ENCODE data around the gene CCDC154. TPM values are rescaled to one million over a fixed set of nuclear protein-coding genes. Genes with fewer than 3 reads are reported as not detected.

Gene CCDC154
- total and polyA plus RNA-seq, 8 donors: 0.31 to 4.5 (median 3.1) TPM; not detected in 5

GRCh38 chr16:1427473-1428461 lies 16.6 kb downstream of the CCDC154 start:
- H3K4me3 ChIP-seq: no peak overlapping the region

GRCh38 chr16:1426734-1427471 lies 17.5 kb downstream of the CCDC154 start:
- peaks cover 0 to 4% (median 0%) of the 10 kb centered on the region in 3 donors for H3K27me3 ChIP-seq
- no peak overlapping the region for H3K27ac ChIP-seq
- H3K9me3 ChIP-seq: no peaks in the 10 kb centered on the region
- 63 to 78% (median 69%) methylated on average over 15 to 42 of the region's 42 CpGs for WGBS, 5 donors
- no peak overlapping the region for H3K4me3 ChIP-seq
- DNase-seq: peak in 1 of 2 donors; percentile 71
- TF ChIP-seq EP300 (IDR thresholded peaks at IDR 0.05) (no peak), POLR2A (IDR thresholded peaks at IDR 0.05) (no peak), POLR2AphosphoS5 (IDR thresholded peaks at IDR 0.05) (no peak), CTCF (IDR thresholded peaks at IDR 0.05) (no peak)
- no peaks in the 10 kb centered on the region for H3K36me3 ChIP-seq
- H3K4me1 ChIP-seq: peaks cover 16 to 40% (median 37%) of the 10 kb centered on the region in 4 donors
- intact Hi-C loops (cut with DNase I; ENCODE audit: low total_unique reads): no loop called here

More at GRCh38 chr16:1427473-1428461, 16.6 kb downstream of the CCDC154 start:
- Histone ChIP-seq H3K27me3 (peaks cover 0 to 13% (median 0%) of the 10 kb centered on the region in 3 donors), H3K36me3 (no peaks in the 10 kb centered on the region), H3K9me3 (no peaks in the 10 kb centered on the region), H3K4me1 (peaks cover 14 to 39% (median 35%) of the 10 kb centered on the region in 4 donors), H3K27ac (no peak overlapping the region)
- intact Hi-C loops (cut with DNase I; ENCODE audit: low total_unique reads): no loop called here
- 88 to 94% (median 89%) methylated on average over 17 to 53 of the region's 53 CpGs for WGBS, 5 donors
- peak in 1 of 2 donors; percentile 13 for DNase-seq
- TF ChIP-seq POLR2A (IDR thresholded peaks at IDR 0.05) (no peak), EP300 (IDR thresholded peaks at IDR 0.05) (no peak), CTCF (IDR thresholded peaks at IDR 0.05) (no peak), POLR2AphosphoS5 (IDR thresholded peaks at IDR 0.05) (no peak)

- TF ChIP-seq POLR2AphosphoS5 (IDR thresholded peaks at IDR 0.05): no peak
- TF ChIP-seq CTCF (IDR thresholded peaks at IDR 0.05): no peak
- no peak for TF ChIP-seq EP300 (IDR thresholded peaks at IDR 0.05)
- no peak for TF ChIP-seq POLR2A (IDR thresholded peaks at IDR 0.05)
- 80 to 88% (median 83%) methylated on average over 10 to 16 of the region's 16 CpGs for WGBS, 5 donors
- Histone ChIP-seq H3K4me3 (no peak overlapping the region), H3K9me3 (no peaks in the 10 kb centered on the region), H3K36me3 (no peaks in the 10 kb centered on the region), H3K4me1 (peaks cover 23 to 38% (median 35%) of the 10 kb centered on the region in 4 donors), H3K27ac (no peak overlapping the region), H3K27me3 (no peaks in the 10 kb centered on the region)
- no peak for DNase-seq
- intact Hi-C loops (cut with DNase I; ENCODE audit: low total_unique reads): no loop called here
Measured at GRCh38 chr16:1425616-1426370, 18.6 kb downstream of the CCDC154 start.
